T1000 (cell line): ENCODE results near the gene ZNF655.
"Not testable (repeated sequence)": the region's sequence is repeated elsewhere in the genome, so short reads cannot be mapped to it uniquely, and the experiment has no call there.

ENCODE experiments used
- DNase-seq: peaks from one replicate; lab custom pipeline; 2025; ENCODE audit warnings: mixed read lengths; lab: John Stamatoyannopoulos, UW

The ZNF655 gene

GRCh38 chr7:99560834-99561736 lies 2.6 kb downstream of the ZNF655 start:
- no peak for DNase-seq

DNA sequence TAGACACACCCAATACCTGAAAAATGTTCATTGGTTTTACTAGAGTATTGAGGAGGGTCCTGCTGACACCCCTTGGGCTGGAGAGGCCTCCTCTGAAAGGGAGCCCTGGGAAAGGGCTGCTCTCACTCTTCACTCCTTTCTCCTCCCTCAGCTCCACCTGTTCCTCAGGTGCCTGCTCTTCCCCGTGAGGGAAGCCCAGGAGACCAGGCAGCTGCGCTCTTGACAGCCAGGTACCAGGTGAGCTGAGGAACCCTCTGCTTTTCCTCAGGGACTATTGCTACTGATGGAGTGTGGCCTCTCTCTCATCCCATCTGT lies 3.3 kb downstream of the ZNF655 start:
- DNase-seq = no peak

- no peak for DNase-seq
Observed at GRCh38 chr7:99562114-99562784, 3.8 kb downstream of the ZNF655 start.

DNA sequence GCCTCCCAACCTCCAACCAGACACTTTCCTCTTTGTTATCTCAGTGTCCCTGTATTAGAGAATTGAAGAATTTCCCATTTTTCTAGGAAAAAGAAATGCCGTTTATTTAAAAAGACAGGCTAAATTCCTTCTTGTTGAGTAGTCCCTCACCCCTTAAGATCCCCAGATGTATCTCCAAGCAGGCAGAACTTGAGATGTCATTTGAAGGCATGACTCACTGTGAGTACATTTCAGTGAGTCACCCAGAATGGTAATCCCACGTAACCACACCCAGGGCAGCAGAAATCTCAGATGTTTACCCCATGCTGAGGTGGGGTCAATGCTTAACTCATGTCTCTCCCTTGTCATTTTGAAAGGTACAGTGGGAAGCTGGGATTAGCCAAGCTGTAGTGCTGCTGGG lies 4.4 kb downstream of the ZNF655 start:
- peak; percentile 67 for DNase-seq

GRCh38 chr7:99563650-99564049 lies 5.2 kb downstream of the ZNF655 start:
- DNase-seq = peak; percentile 26

DNA sequence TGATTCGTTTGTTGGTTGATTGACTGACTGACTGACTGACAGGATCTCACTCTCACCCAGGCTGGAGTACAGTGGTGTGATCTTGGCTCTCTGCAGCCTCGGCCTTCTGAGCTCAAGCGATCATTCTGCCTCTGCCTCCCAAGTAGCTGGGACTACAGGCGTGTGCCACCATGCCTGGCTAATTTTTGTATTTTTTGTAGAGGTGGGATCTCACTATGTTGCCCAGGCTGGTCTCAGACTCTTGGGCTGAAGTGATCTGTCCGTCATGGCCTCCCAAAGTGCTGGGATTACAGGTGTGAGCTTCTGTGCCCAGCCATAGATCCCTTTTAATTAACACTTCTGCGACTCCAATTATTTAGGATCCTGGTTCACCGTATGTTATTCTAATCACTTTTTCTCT lies 10.3 kb downstream of the ZNF655 start:
- DNase-seq = not testable (repeated sequence)

DNA sequence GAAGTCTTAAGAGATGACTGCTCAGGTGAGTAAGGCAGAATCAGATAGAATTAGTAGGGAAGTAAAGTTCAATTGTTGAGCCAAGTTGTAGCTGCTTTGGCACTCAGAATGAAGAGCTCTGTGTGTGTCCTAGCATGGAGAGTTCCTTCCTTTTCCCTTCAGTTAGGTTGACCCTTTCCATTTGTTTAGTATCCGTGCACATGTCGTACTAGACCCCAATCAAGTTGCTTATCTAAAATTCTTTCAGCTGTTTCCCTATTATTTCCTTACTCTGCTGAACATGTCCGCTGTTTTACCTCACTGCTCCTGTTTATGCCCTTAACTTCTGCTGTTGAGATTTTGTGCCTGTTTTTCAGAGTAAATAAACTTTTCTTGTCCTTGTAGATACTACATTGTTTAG lies 13.3 kb downstream of the ZNF655 start:
- DNase-seq = no peak

GRCh38 chr7:99573257-99573656 lies 14.8 kb downstream of the ZNF655 start:
- DNase-seq = no peak

- no peak for DNase-seq
Observed at GRCh38 chr7:99576251-99576650, 17.8 kb downstream of the ZNF655 start.

- no peak for DNase-seq
Observed at GRCh38 chr7:99579281-99579955, 21.0 kb downstream of the ZNF655 start.

GRCh38 chr7:99579956-99580777 lies 21.7 kb downstream of the ZNF655 start:
- no peak for DNase-seq

- not testable (repeated sequence) for DNase-seq
Observed at GRCh38 chr7:99580778-99581332, 22.4 kb downstream of the ZNF655 start.

- no peak for DNase-seq
Observed at GRCh38 chr7:99588868-99589267, 30.4 kb downstream of the ZNF655 start.

- no peak for DNase-seq
Observed at GRCh38 chr7:99594948-99595745, 36.7 kb downstream of the ZNF655 start.

- no peak for DNase-seq
Observed at GRCh38 chr7:99596408-99596955, 38.0 kb downstream of the ZNF655 start.

DNA sequence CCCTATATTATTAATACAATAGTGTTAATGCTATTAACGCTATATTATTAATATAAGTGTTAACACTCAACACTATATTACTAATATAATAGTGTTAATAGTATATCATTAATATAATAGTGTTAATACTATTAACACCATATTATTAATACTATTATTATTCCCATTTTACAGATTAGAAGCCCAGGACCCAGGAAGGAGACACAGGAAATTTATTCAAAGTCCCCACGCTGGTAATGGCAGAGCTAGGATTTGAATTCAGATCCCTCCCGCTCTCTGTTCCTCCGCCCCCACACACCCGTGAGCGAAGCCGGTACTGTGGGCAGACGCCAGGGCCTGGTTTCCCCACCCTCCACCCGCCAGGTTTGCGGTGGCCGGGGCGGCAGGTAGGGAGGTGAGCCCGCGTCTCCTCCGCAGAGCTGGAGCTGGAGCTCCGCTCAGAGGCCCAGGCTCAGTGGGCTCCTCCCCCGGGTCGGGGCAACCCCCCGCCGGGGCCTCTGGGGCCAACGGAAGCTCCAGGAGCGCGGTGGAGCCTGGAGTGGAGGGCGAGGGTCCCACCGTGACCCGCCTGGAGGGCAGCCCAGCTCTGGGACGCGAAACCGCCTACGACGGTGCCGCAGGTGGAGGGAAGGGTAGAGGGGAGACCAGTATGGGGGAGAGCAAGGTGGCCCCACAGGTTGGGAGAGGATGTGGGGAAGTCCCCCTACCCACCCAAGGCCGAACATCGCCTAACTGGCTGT lies 39.5 kb downstream of the ZNF655 start, which contains the start of gene TMEM225B:
Gene TMEM225B (plus strand): TSS at position 506 of the 740 bp plus-strand sequence. CDS start 6,122 bp downstream, outside the sequence.
- DNase-seq = no peak

- DNase-seq = no peak
Observed at GRCh38 chr7:99599836-99600235, 41.4 kb downstream of the ZNF655 start.

- no peak for DNase-seq
Observed at GRCh38 chr7:99601656-99602310, 43.3 kb downstream of the ZNF655 start.

DNA sequence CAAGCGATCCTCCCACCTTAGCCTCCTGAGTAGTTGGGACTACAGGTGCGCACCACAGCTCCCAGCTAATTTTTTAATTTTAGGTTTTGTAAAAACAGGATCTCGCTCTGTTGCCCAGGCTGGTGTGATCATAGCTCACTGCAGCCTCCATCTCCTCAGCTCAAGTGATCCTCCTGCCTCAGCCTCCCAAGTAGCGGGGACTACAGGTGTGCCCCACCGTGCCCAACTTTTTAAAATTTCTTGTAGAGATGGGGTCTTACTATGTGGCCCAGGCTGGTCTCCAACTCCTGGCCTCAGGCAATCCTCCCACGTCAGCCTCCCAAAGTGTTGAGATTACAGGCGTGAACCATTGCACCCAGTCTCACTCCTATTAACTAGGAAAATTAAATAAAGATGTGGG lies 47.1 kb downstream of the ZNF655 start:
- no peak for DNase-seq
